GM12878 (cell line): Measurements from ENCODE around the gene OTX2. TPM values are rescaled to one million over a fixed set of nuclear protein-coding genes. Genes with fewer than 3 reads are reported as not detected.

ENCODE experiments used
- ATAC-seq: fragments of 200-7000 bp; cut with Tn5 transposase; 3 replicates; pipeline ENCODE4 v1.9.1; 2020; ENCODE audit warnings: mild to moderate bottlenecking, moderate library complexity
- BruUV-seq: library from RNA; stranded (reverse); fragments of 400-500 nt; replicated peaks from 2 replicates; lab custom pipeline; 2021; lab: Mats Ljungman, UMichigan
- CTCF ChIA-PET: fragments of 300-600 bp; sonication (Branson Sonifier 250); formaldehyde crosslinking; extraction: SDS; loops from one replicate; lab custom pipeline; 2021; ENCODE audit warnings: inconsistent platforms; lab: Yijun Ruan, JAX
- POLR2A ChIA-PET: fragments of 350-600 bp; formaldehyde crosslinking; extraction: SDS; loops from one replicate; lab custom pipeline; 2021; ENCODE audit warnings: inconsistent platforms; lab: Charles Lee
- RAD21 ChIA-PET: fragments of 300-600 bp; sonication (Branson Sonifier 250); formaldehyde crosslinking; loops from one replicate; lab custom pipeline; 2023; ENCODE audit warnings: antibody characterized with exemption; ENCODE audit not compliant: unreplicated experiment; lab: Charles Lee
- SMC1A ChIA-PET: fragments of 300-600 bp; sonication (Branson Sonifier 250); formaldehyde crosslinking; loops from one replicate; lab custom pipeline; 2023; ENCODE audit not compliant: unreplicated experiment, uncharacterized antibody; lab: Charles Lee
- DNase-seq: peaks from one replicate; pipeline ENCODE4 v3.0.0-alpha.2; 2011; ENCODE audit warnings: low read depth, low spot score
- FAIRE-seq: peaks from 3 replicates; lab custom pipeline; 2011; peaks lifted over from hg19 to GRCh38; lab: Jason Lieb, UNC
- H2AFZ ChIP-seq: 2 replicates; pipeline ENCODE4 v1.6.0; 2011; ENCODE audit warnings: low read depth, low read length, control low read depth; ENCODE audit not compliant: control insufficient read depth
- H3K27ac ChIP-seq: 2 replicates; pipeline ENCODE4 v1.5.1; 2011; ENCODE audit warnings: control low read depth; ENCODE audit not compliant: control insufficient read depth, insufficient read depth
- H3K27me3 ChIP-seq, 2 experiments: replicated peaks in 1 of 2; 2 replicates each; pipeline versions ENCODE4 v1.6.0 to v1.6.1; 2011; ENCODE audit warnings: low read length in 1 of 2; ENCODE audit not compliant: control insufficient read depth in 2 of 2, insufficient read depth in 2 of 2
- H3K36me3 ChIP-seq, 2 experiments: 2 replicates each; pipeline ENCODE4 v1.5.1; 2011; ENCODE audit warnings: low read length in 1 of 2; ENCODE audit not compliant: control insufficient read depth in 2 of 2, insufficient read depth in 2 of 2
- H3K4me1 ChIP-seq: 2 replicates; pipeline ENCODE4 v1.6.1; 2011; ENCODE audit warnings: mild to moderate bottlenecking, low read length, moderate library complexity, mixed read lengths; ENCODE audit not compliant: control insufficient read depth, insufficient read depth
- H3K4me2 ChIP-seq: 2 replicates; pipeline ENCODE4 v1.6.0; 2011; ENCODE audit warnings: control low read depth; ENCODE audit not compliant: control insufficient read depth, insufficient read depth
- H3K4me3 ChIP-seq: fragments of 200-600 bp; sonication (generic); 2 replicates; pipeline ENCODE4 v1.5.1; 2016
- H3K79me2 ChIP-seq: 2 replicates; pipeline ENCODE4 v1.6.0; 2011; ENCODE audit warnings: low read length; ENCODE audit not compliant: control insufficient read depth, insufficient read depth
- H3K9ac ChIP-seq: 2 replicates; pipeline ENCODE4 v1.8.0; 2011; ENCODE audit warnings: low read length, control low read depth, mixed read lengths; ENCODE audit not compliant: control insufficient read depth, insufficient read depth
- H3K9me3 ChIP-seq: replicated peaks from 3 replicates; pipeline ENCODE4 v1.5.1; 2011; ENCODE audit warnings: mild to moderate bottlenecking, low read length; ENCODE audit not compliant: control insufficient read depth, insufficient read depth
- H4K20me1 ChIP-seq: 2 replicates; pipeline ENCODE4 v1.6.0; 2011; ENCODE audit not compliant: control insufficient read depth, insufficient read depth
- ATF7 ChIP-seq: fragments of 450-650 bp; IDR thresholded peaks from 2 replicates; pipeline ENCODE4 v1.6.1; 2016; ENCODE audit warnings: low read depth, mild to moderate bottlenecking
- BHLHE40 ChIP-seq, 2 experiments: fragments of 450-650 bp in 1 of 2; IDR thresholded peaks; 2 replicates each; pipeline ENCODE4 v1.6.1; 2011 to 2017; ENCODE audit warnings: low read depth in 2 of 2, borderline replicate concordance in 1 of 2, improper control_type of control experiment in 1 of 2, low read length in 1 of 2, mild to moderate bottlenecking in 1 of 2
- CBX5 ChIP-seq: sonication (generic); IDR thresholded peaks from 2 replicates; pipeline ENCODE4 v1.6.1; 2016; ENCODE audit warnings: low read depth, moderate library complexity, mild to moderate bottlenecking, inconsistent platforms
- ESRRA ChIP-seq: IDR thresholded peaks from 2 replicates; pipeline ENCODE4 v1.6.1; 2012; ENCODE audit warnings: mild to moderate bottlenecking, low read length, improper control_type of control experiment
- IKZF2 ChIP-seq, 2 experiments: fragments of 450-650 bp; IDR thresholded peaks; 2 replicates each; pipeline ENCODE4 v1.6.1; 2017; ENCODE audit warnings: mild to moderate bottlenecking in 2 of 2, moderate library complexity in 2 of 2
- JUND ChIP-seq: IDR thresholded peaks from 2 replicates; pipeline ENCODE4 v1.6.1; 2012; ENCODE audit warnings: low read depth, mild to moderate bottlenecking, low read length, improper control_type of control experiment, moderate library complexity
- NRF1 ChIP-seq: conservative IDR thresholded peaks from 2 replicates; pipeline ENCODE4 v1.6.1; 2011; ENCODE audit warnings: mild to moderate bottlenecking, low read depth, low read length, improper control_type of control experiment
- PAX8 ChIP-seq: fragments of 450-650 bp; IDR thresholded peaks from 2 replicates; pipeline ENCODE4 v1.6.1; 2017; ENCODE audit warnings: mild to moderate bottlenecking, moderate library complexity
- RAD21 ChIP-seq: IDR thresholded peaks from 2 replicates; pipeline ENCODE4 v1.6.1; 2011; ENCODE audit warnings: mild to moderate bottlenecking, low read depth, low read length, moderate library complexity; ENCODE audit not compliant: insufficient read depth
- SREBF1 ChIP-seq: IDR thresholded peaks from 2 replicates; pipeline ENCODE4 v1.6.1; 2012; ENCODE audit warnings: mild to moderate bottlenecking, low read length
- STAT3 ChIP-seq: IDR thresholded peaks from 2 replicates; pipeline ENCODE4 v1.6.1; 2011; ENCODE audit warnings: low read depth, low read length, improper control_type of control experiment
- WRNIP1 ChIP-seq: IDR thresholded peaks from 2 replicates; pipeline ENCODE4 v1.6.1; 2011; ENCODE audit warnings: low read depth, low read length, improper control_type of control experiment, borderline replicate concordance
- WGBS: methylation state at CpG from one replicate; pipeline ENCODE4 v1.1.6; 2016; ENCODE audit warnings: low lambda C conversion rate; ENCODE audit not compliant: insufficient replicate concordance, insufficient coverage; ENCODE audit errors: missing lambda C conversion rate; 5-methylcytosine and 5-hydroxymethylcytosine counted together
- in situ Hi-C: fragments of 300-500 bp; cut with MboI; formaldehyde crosslinking; loops from 9 replicates; pipeline ENCODE4 v1.14.3; 2018; ENCODE audit warnings: mixed read lengths
- intact Hi-C: fragments of 100-400 bp; cut with micrococcal nuclease; formaldehyde crosslinking; loops from one replicate; pipeline ENCODE4 v1.14.2; 2022; ENCODE audit not compliant: unreplicated experiment
- polyA plus RNA-seq, 11 experiments: library from polyadenylated mRNA; depleted of rRNA in 4 of 11; unstranded in 6 of 11; stranded (reverse) in 5 of 11; fragments of >200 nt; fragmentation: Nextera tagmentation in 4 of 11; fragmentation: Illumina TruSeq in 1 of 11; extraction: Ambion mirVana in 4 of 11; extraction: Trizol in 1 of 11; gene quantifications; 1 replicate in 1 of 11; 2 replicates in 10 of 11; pipeline versions ENCODE4 v1.2.1 to v1.2.3, GENCODE V29; 2011 to 2016; ENCODE audit warnings: inconsistent platforms in 2 of 11, missing spikeins in 2 of 11, low read depth in 1 of 11
- total RNA-seq, 4 experiments: library from RNA; depleted of rRNA in 3 of 4; stranded (reverse); fragments of >200 nt in 3 of 4; fragmentation: Illumina TruSeq in 1 of 4; extraction: Trizol in 1 of 4; gene quantifications; 2 replicates each; pipeline versions ENCODE4 v1.2.1 to v1.2.3, GENCODE V29; 2013 to 2021
- TF ChIP-seq, protein P1 (sequence below): fragments of 450-650 bp; IDR thresholded peaks from 2 replicates; pipeline ENCODE4 v1.6.1; 2016; ENCODE audit warnings: mild to moderate bottlenecking, moderate library complexity, borderline replicate concordance
- TF ChIP-seq, protein P2 (sequence below): fragments of 450-650 bp; IDR thresholded peaks from 2 replicates; pipeline ENCODE4 v1.6.1; 2018; ENCODE audit warnings: borderline replicate concordance, mild to moderate bottlenecking; ENCODE audit not compliant: partially characterized antibody
- TF ChIP-seq, protein P3 (sequence below): fragments of 450-650 bp; IDR thresholded peaks from 2 replicates; pipeline ENCODE4 v1.6.1; 2017; ENCODE audit warnings: antibody characterized with exemption, mild to moderate bottlenecking, moderate library complexity

The OTX2 gene
- total and polyA plus RNA-seq, 10 of the 15 experiments (the other 5 are each of a cell fraction or from before 2014, with no cell fraction given): not detected

DNA sequence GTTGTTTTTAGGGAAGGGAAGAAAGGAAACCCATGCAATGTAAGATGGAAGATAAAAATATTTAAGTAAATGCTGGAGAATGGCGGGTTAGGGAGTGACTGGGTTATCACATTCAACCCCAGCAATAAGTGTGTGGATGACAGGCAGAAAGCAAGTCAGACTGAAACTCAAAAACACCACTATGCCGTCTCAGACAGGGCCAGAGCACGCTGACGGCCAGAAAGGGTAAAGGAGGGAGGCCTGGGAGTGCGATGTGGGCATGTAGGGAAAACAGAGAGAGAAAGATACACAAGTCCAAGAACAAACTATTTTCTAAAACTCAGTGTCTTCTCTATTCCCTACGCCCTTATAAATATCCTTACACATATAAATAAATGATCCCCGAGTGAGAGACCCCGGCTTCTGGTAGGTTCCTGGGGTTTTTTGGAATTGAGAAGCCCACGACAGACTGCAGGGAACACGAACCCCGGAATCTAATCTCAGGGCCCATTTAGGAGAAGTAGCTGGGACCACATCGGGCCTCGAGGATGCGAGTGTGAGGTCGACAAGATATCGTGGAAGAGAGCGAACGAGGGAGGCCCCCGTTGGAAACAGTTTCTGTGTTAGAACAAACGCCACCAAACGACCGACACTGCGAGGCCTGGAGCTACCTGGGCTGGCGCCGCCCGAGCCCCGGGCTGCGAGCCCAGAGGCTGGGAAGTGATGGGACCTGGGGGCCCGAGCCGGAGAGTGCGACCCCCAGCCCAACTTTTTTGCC is 735 bp upstream of the OTX2 start:
- Histone ChIP-seq H3K4me1 (no peaks in the 10 kb centered on the region), H3K27ac (no peak overlapping the region), H3K27me3 (peaks cover 5 to 46% of the 10 kb centered on the region in 2 experiments), H3K9me3 (peaks cover 2% of the 10 kb centered on the region; the same call in 2 of the 3 replicates), H3K36me3 (no peaks in the 10 kb centered on the region), H3K4me3 (no peak overlapping the region), H2AFZ (no peak overlapping the region), H3K79me2 (no peaks in the 10 kb centered on the region), H3K9ac (no peak overlapping the region), H4K20me1 (no peaks in the 10 kb centered on the region), H3K4me2 (no peak overlapping the region)
- DNase-seq (no peak), FAIRE-seq (no peak), ATAC-seq (no peak)
- SMC1A ChIA-PET: no interaction called here
- in situ Hi-C loops (no loop called here), intact Hi-C loops (no loop called here)
- POLR2A ChIA-PET: no interaction called here
- CTCF ChIA-PET: no interaction called here
- 11% methylated on average over 31 of the region's 31 CpGs for WGBS
- RAD21 ChIA-PET: no interaction called here
- BruUV-seq: no TSS peak
- TF ChIP-seq, protein P1, sequence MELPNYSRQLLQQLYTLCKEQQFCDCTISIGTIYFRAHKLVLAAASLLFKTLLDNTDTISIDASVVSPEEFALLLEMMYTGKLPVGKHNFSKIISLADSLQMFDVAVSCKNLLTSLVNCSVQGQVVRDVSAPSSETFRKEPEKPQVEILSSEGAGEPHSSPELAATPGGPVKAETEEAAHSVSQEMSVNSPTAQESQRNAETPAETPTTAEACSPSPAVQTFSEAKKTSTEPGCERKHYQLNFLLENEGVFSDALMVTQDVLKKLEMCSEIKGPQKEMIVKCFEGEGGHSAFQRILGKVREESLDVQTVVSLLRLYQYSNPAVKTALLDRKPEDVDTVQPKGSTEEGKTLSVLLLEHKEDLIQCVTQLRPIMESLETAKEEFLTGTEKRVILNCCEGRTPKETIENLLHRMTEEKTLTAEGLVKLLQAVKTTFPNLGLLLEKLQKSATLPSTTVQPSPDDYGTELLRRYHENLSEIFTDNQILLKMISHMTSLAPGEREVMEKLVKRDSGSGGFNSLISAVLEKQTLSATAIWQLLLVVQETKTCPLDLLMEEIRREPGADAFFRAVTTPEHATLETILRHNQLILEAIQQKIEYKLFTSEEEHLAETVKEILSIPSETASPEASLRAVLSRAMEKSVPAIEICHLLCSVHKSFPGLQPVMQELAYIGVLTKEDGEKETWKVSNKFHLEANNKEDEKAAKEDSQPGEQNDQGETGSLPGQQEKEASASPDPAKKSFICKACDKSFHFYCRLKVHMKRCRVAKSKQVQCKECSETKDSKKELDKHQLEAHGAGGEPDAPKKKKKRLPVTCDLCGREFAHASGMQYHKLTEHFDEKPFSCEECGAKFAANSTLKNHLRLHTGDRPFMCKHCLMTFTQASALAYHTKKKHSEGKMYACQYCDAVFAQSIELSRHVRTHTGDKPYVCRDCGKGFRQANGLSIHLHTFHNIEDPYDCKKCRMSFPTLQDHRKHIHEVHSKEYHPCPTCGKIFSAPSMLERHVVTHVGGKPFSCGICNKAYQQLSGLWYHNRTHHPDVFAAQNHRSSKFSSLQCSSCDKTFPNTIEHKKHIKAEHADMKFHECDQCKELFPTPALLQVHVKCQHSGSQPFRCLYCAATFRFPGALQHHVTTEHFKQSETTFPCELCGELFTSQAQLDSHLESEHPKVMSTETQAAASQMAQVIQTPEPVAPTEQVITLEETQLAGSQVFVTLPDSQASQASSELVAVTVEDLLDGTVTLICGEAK: no peak
- no peak for TF ChIP-seq RAD21
- no peak for TF ChIP-seq CBX5
- no peak for TF ChIP-seq ATF7
- TF ChIP-seq IKZF2 (IDR thresholded peaks at IDR 0.05): no peak
- TF ChIP-seq ESRRA: no peak
- TF ChIP-seq, protein P2, sequence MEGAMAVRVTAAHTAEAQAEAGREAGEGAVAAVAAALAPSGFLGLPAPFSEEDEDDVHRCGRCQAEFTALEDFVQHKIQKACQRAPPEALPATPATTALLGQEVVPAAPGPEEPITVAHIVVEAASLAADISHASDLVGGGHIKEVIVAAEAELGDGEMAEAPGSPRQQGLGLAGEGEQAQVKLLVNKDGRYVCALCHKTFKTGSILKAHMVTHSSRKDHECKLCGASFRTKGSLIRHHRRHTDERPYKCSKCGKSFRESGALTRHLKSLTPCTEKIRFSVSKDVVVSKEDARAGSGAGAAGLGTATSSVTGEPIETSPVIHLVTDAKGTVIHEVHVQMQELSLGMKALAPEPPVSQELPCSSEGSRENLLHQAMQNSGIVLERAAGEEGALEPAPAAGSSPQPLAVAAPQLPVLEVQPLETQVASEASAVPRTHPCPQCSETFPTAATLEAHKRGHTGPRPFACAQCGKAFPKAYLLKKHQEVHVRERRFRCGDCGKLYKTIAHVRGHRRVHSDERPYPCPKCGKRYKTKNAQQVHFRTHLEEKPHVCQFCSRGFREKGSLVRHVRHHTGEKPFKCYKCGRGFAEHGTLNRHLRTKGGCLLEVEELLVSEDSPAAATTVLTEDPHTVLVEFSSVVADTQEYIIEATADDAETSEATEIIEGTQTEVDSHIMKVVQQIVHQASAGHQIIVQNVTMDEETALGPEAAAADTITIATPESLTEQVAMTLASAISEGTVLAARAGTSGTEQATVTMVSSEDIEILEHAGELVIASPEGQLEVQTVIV: no peak
- no peak for TF ChIP-seq WRNIP1
- TF ChIP-seq, protein P3, sequence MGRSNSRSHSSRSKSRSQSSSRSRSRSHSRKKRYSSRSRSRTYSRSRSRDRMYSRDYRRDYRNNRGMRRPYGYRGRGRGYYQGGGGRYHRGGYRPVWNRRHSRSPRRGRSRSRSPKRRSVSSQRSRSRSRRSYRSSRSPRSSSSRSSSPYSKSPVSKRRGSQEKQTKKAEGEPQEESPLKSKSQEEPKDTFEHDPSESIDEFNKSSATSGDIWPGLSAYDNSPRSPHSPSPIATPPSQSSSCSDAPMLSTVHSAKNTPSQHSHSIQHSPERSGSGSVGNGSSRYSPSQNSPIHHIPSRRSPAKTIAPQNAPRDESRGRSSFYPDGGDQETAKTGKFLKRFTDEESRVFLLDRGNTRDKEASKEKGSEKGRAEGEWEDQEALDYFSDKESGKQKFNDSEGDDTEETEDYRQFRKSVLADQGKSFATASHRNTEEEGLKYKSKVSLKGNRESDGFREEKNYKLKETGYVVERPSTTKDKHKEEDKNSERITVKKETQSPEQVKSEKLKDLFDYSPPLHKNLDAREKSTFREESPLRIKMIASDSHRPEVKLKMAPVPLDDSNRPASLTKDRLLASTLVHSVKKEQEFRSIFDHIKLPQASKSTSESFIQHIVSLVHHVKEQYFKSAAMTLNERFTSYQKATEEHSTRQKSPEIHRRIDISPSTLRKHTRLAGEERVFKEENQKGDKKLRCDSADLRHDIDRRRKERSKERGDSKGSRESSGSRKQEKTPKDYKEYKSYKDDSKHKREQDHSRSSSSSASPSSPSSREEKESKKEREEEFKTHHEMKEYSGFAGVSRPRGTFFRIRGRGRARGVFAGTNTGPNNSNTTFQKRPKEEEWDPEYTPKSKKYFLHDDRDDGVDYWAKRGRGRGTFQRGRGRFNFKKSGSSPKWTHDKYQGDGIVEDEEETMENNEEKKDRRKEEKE: no peak
- TF ChIP-seq NRF1: no peak
- TF ChIP-seq STAT3: no peak
- no peak for TF ChIP-seq SREBF1
- no peak for TF ChIP-seq BHLHE40 (IDR thresholded peaks at IDR 0.05; ENCODE audit: borderline replicate concordance in 1 of 2, low read depth in 2 of 2, low read length in 1 of 2)
- TF ChIP-seq JUND: no peak
- no peak for TF ChIP-seq PAX8
